Islet of Langerhans (tissue), 1 donor: Measurements from ENCODE around the gene BUD23.
"Not testable (repeated sequence)": the region's sequence is repeated elsewhere in the genome, so short reads cannot be mapped to it uniquely, and the experiment has no call there.

Experiments
- FAIRE-seq: peaks from one replicate; lab custom pipeline; 2011; peaks lifted over from hg19 to GRCh38; lab: Jason Lieb, UNC

The BUD23 gene

GRCh38 chr7:73719806-73720169 is 36.4 kb downstream of the BUD23 start:
- FAIRE-seq, result no peak

GRCh38 chr7:73720443-73720842 is 37.0 kb downstream of the BUD23 start:
- not testable (repeated sequence) for FAIRE-seq

GRCh38 chr7:73721377-73721817 is 38.0 kb downstream of the BUD23 start:
- FAIRE-seq, result no peak

- FAIRE-seq, result not testable (repeated sequence)
Measured at GRCh38 chr7:73722182-73722581, 38.8 kb downstream of the BUD23 start.

GRCh38 chr7:73722785-73723184 is 39.4 kb downstream of the BUD23 start:
- no peak for FAIRE-seq

- FAIRE-seq, result no peak
Measured at GRCh38 chr7:73723813-73724212, 40.4 kb downstream of the BUD23 start.

GRCh38 chr7:73726083-73726466 is 42.7 kb downstream of the BUD23 start:
- FAIRE-seq, result no peak

GRCh38 chr7:73727952-73728351 is 44.6 kb downstream of the BUD23 start:
- FAIRE-seq, result no peak

- no peak for FAIRE-seq
Measured at GRCh38 chr7:73728551-73728950, 45.2 kb downstream of the BUD23 start.

- FAIRE-seq, result no peak
Measured at GRCh38 chr7:73730485-73730884, 47.1 kb downstream of the BUD23 start.

GRCh38 chr7:73732397-73732796 is 49.0 kb downstream of the BUD23 start:
- FAIRE-seq, result no peak

- FAIRE-seq, result no peak
Measured at GRCh38 chr7:73734619-73735527, 51.5 kb downstream of the BUD23 start.

- FAIRE-seq, result no peak
Measured at GRCh38 chr7:73735528-73735905, 52.1 kb downstream of the BUD23 start.

GRCh38 chr7:73736885-73737284 is 53.5 kb downstream of the BUD23 start:
- no peak for FAIRE-seq

- no peak for FAIRE-seq
Measured at GRCh38 chr7:73737491-73738219, 54.3 kb downstream of the BUD23 start.

GRCh38 chr7:73738220-73738611 is 54.8 kb downstream of the BUD23 start:
- FAIRE-seq, result no peak

- FAIRE-seq, result no peak
Measured at GRCh38 chr7:73738612-73739386, 55.4 kb downstream of the BUD23 start, which contains the start of gene ABHD11. Gene ABHD11, minus strand, starts transcription at chr7:73738802. Its CDS starts 32 bp downstream, at chr7:73738770.

GRCh38 chr7:73739387-73739767 is 56.0 kb downstream of the BUD23 start:
- no peak for FAIRE-seq

GRCh38 chr7:73740212-73740611 is 56.8 kb downstream of the BUD23 start:
- FAIRE-seq, result no peak

GRCh38 chr7:73740771-73741170 is 57.4 kb downstream of the BUD23 start:
- no peak for FAIRE-seq

- FAIRE-seq, result no peak
Measured at GRCh38 chr7:73741600-73741999, 58.2 kb downstream of the BUD23 start.

- no peak for FAIRE-seq
Measured at GRCh38 chr7:73742338-73742752, 58.9 kb downstream of the BUD23 start.
